ENCODE results near the gene C1QL4.
"Not testable (repeated sequence)": the region's sequence is repeated elsewhere in the genome, so short reads cannot be mapped to it uniquely, and the experiment has no call there.

Gene C1QL4

GRCh38 chr12:49297695-49298060 lies 39.3 kb downstream of the C1QL4 start:
- DNase-seq = no peak

- DNase-seq = no peak
Observed at GRCh38 chr12:49296836-49297694, 39.9 kb downstream of the C1QL4 start.

- DNase-seq = no peak
Observed at GRCh38 chr12:49296034-49296835, 40.8 kb downstream of the C1QL4 start.

- no peak for DNase-seq
Observed at GRCh38 chr12:49295082-49295936, 41.7 kb downstream of the C1QL4 start, which contains the start of gene PRPH. PRPH (plus strand) TSS chr12:49295147; CDS start chr12:49295201, 54 bp downstream.

GRCh38 chr12:49294804-49295081 lies 42.2 kb downstream of the C1QL4 start:
- DNase-seq = no peak

- DNase-seq = no peak
Observed at GRCh38 chr12:49294086-49294803, 42.7 kb downstream of the C1QL4 start.

- DNase-seq = no peak
Observed at GRCh38 chr12:49293056-49293956, 43.7 kb downstream of the C1QL4 start.

- no peak for DNase-seq
Observed at GRCh38 chr12:49292729-49293055, 44.3 kb downstream of the C1QL4 start.

GRCh38 chr12:49288922-49289555 lies 47.9 kb downstream of the C1QL4 start:
- no peak for DNase-seq

GRCh38 chr12:49288412-49288853 lies 48.6 kb downstream of the C1QL4 start:
- no peak for DNase-seq

GRCh38 chr12:49287876-49288275 lies 49.1 kb downstream of the C1QL4 start:
- DNase-seq = no peak

GRCh38 chr12:49284672-49285071 lies 52.3 kb downstream of the C1QL4 start:
- DNase-seq = no peak

GRCh38 chr12:49283541-49284429 lies 53.2 kb downstream of the C1QL4 start:
- DNase-seq = no peak

GRCh38 chr12:49282740-49283375 lies 54.1 kb downstream of the C1QL4 start:
- DNase-seq = not testable (repeated sequence)

Measured in NCI-H2081 treated with DMSO at 0.1 percent for 48 hours (cell line).